Ectodermal cell (in vitro differentiated cells): ENCODE measurements around the gene KRTAP4-16.
"Not testable (repeated sequence)": the region's sequence is repeated elsewhere in the genome, so short reads cannot be mapped to it uniquely, and the experiment has no call there.

ENCODE experiments used
- H3K27ac ChIP-seq: 2 replicates; pipeline ENCODE4 v1.7.0; 2013; ENCODE audit warnings: mild to moderate bottlenecking, low read depth, low read length; ENCODE audit not compliant: insufficient read depth, poor library complexity, severe bottlenecking
- H3K27me3 ChIP-seq: 2 replicates; pipeline ENCODE4 v1.7.0; 2013; ENCODE audit warnings: mild to moderate bottlenecking, low read length; ENCODE audit not compliant: insufficient read depth, control insufficient read depth, poor library complexity, severe bottlenecking
- H3K36me3 ChIP-seq: one replicate; pipeline ENCODE4 v1.7.0; 2013; ENCODE audit warnings: low read length; ENCODE audit not compliant: control insufficient read depth, insufficient read depth
- H3K4me1 ChIP-seq: one replicate; pipeline ENCODE4 v1.7.0; 2013; ENCODE audit warnings: low read length; ENCODE audit not compliant: control insufficient read depth, insufficient read depth
- H3K4me3 ChIP-seq: 2 replicates; pipeline ENCODE4 v1.7.0; 2013; ENCODE audit warnings: low read depth, low read length, control low read depth; ENCODE audit not compliant: insufficient read depth
- H3K9me3 ChIP-seq: 2 replicates; pipeline ENCODE4 v1.7.0; 2013; ENCODE audit warnings: mild to moderate bottlenecking, low read length, moderate library complexity; ENCODE audit not compliant: control insufficient read depth
- WGBS, 2 experiments: methylation state at CpG; one replicate each; pipeline ENCODE4 v1.1.7; 2013; ENCODE audit warnings: missing lambda C conversion rate in 2 of 2; 5-methylcytosine and 5-hydroxymethylcytosine counted together

Gene KRTAP4-16

GRCh38 chr17:41073676-41074075, 28.3 kb downstream of the KRTAP4-16 start:
- no peaks in the 10 kb centered on the region for H3K36me3 ChIP-seq
- no peaks in the 10 kb centered on the region for H3K9me3 ChIP-seq
- H3K27ac ChIP-seq = no peak overlapping the region
- H3K4me1 ChIP-seq = no peaks in the 10 kb centered on the region
- no peak overlapping the region for H3K4me3 ChIP-seq
- H3K27me3 ChIP-seq = no peaks in the 10 kb centered on the region
- WGBS, 2 experiments = 93% methylated on average over 2 of the region's 2 CpGs

GRCh38 chr17:41071606-41072360, 30.2 kb downstream of the KRTAP4-16 start:
- Histone ChIP-seq H3K27ac (no peak overlapping the region), H3K27me3 (no peaks in the 10 kb centered on the region), H3K4me3 (no peak overlapping the region), H3K9me3 (no peaks in the 10 kb centered on the region), H3K36me3 (no peaks in the 10 kb centered on the region), H3K4me1 (no peaks in the 10 kb centered on the region)
- 92 to 94% methylated on average over 5 of the region's 5 CpGs for WGBS, 2 experiments

GRCh38 chr17:41069031-41069430, 33.0 kb downstream of the KRTAP4-16 start:
- WGBS, 2 experiments = 87 to 95% methylated on average over 3 of the region's 3 CpGs
- Histone ChIP-seq H3K4me3 (no peak overlapping the region), H3K27me3 (no peaks in the 10 kb centered on the region), H3K4me1 (no peaks in the 10 kb centered on the region), H3K27ac (no peak overlapping the region), H3K36me3 (no peaks in the 10 kb centered on the region), H3K9me3 (no peaks in the 10 kb centered on the region)

- Histone ChIP-seq H3K27ac (no peak overlapping the region), H3K27me3 (no peaks in the 10 kb centered on the region), H3K4me1 (no peaks in the 10 kb centered on the region), H3K4me3 (no peak overlapping the region), H3K36me3 (no peaks in the 10 kb centered on the region), H3K9me3 (no peaks in the 10 kb centered on the region)
These were observed 34.7 kb downstream of the KRTAP4-16 start for GRCh38 chr17:41067281-41067680.

GRCh38 chr17:41065829-41066624, 36.0 kb downstream of the KRTAP4-16 start, which contains the start of gene KRTAP2-4:
Gene KRTAP2-4 (minus strand): TSS chr17:41065879. CDS start chr17:41065845, 34 bp downstream.
- Histone ChIP-seq H3K27ac (no peak within 1 kb of the TSS), H3K9me3 (no peaks in the 10 kb centered on the region), H3K4me1 (no peaks in the 10 kb centered on the region), H3K27me3 (no peaks in the 10 kb centered on the region), H3K4me3 (no peak within 1 kb of the TSS), H3K36me3 (no peaks in the 10 kb centered on the region)
- 94 to 97% methylated on average over 6 of the region's 6 CpGs for WGBS, 2 experiments

GRCh38 chr17:41065016-41065689, 36.9 kb downstream of the KRTAP4-16 start:
- H3K9me3 ChIP-seq, H3K36me3 ChIP-seq, H3K27ac ChIP-seq, H3K27me3 ChIP-seq, H3K4me3 ChIP-seq, H3K4me1 ChIP-seq: not testable (repeated sequence)
- WGBS, 2 experiments = 84 to 88% methylated on average over 4 to 5 of the region's 16 CpGs

- no peaks in the 10 kb centered on the region for H3K4me1 ChIP-seq
- H3K36me3 ChIP-seq = no peaks in the 10 kb centered on the region
- WGBS, 2 experiments = 92% methylated on average over 1 of the region's 1 CpG; no CpG with 5 or more reads in 1 of the 2 experiments
These were observed 37.7 kb downstream of the KRTAP4-16 start for GRCh38 chr17:41064301-41064700.

GRCh38 chr17:41063449-41063848, 38.6 kb downstream of the KRTAP4-16 start:
- no peaks in the 10 kb centered on the region for H3K9me3 ChIP-seq
- no peak overlapping the region for H3K4me3 ChIP-seq
- no peaks in the 10 kb centered on the region for H3K27me3 ChIP-seq
- H3K4me1 ChIP-seq = no peaks in the 10 kb centered on the region
- no peaks in the 10 kb centered on the region for H3K36me3 ChIP-seq
- no peak overlapping the region for H3K27ac ChIP-seq
- 94 to 95% methylated on average over 2 to 4 of the region's 4 CpGs for WGBS, 2 experiments

More at GRCh38 chr17:41064301-41064700, 37.7 kb downstream of the KRTAP4-16 start:
- no peak overlapping the region for H3K4me3 ChIP-seq
- H3K27me3 ChIP-seq = no peaks in the 10 kb centered on the region
- no peaks in the 10 kb centered on the region for H3K9me3 ChIP-seq
- no peak overlapping the region for H3K27ac ChIP-seq

GRCh38 chr17:41061964-41062363, 40.0 kb downstream of the KRTAP4-16 start:
- H3K27ac ChIP-seq = no peak overlapping the region
- WGBS, 2 experiments = 85 to 91% methylated on average over 1 of the region's 1 CpG

GRCh38 chr17:41060052-41060604, 41.9 kb downstream of the KRTAP4-16 start, which contains the start of gene KRTAP2-3:
Gene KRTAP2-3 (minus strand): TSS chr17:41060114. CDS start chr17:41060050, 64 bp downstream.
- H3K36me3 ChIP-seq = no peaks in the 10 kb centered on the region
- no peak within 1 kb of the TSS for H3K27ac ChIP-seq
- no peak within 1 kb of the TSS for H3K4me3 ChIP-seq
- 89 to 91% methylated on average over 6 of the region's 6 CpGs for WGBS, 2 experiments
- no peaks in the 10 kb centered on the region for H3K9me3 ChIP-seq
- no peaks in the 10 kb centered on the region for H3K27me3 ChIP-seq
- no peaks in the 10 kb centered on the region for H3K4me1 ChIP-seq

More at GRCh38 chr17:41061964-41062363, 40.0 kb downstream of the KRTAP4-16 start:
- Histone ChIP-seq H3K4me3 (no peak overlapping the region), H3K4me1 (no peaks in the 10 kb centered on the region), H3K36me3 (no peaks in the 10 kb centered on the region), H3K9me3 (no peaks in the 10 kb centered on the region), H3K27me3 (no peaks in the 10 kb centered on the region)
